ENCODE results near the gene CDH4.
A peak's percentile ranks its signal among the peaks of the same experiment; 100 is the strongest.

Gene CDH4

DNA sequence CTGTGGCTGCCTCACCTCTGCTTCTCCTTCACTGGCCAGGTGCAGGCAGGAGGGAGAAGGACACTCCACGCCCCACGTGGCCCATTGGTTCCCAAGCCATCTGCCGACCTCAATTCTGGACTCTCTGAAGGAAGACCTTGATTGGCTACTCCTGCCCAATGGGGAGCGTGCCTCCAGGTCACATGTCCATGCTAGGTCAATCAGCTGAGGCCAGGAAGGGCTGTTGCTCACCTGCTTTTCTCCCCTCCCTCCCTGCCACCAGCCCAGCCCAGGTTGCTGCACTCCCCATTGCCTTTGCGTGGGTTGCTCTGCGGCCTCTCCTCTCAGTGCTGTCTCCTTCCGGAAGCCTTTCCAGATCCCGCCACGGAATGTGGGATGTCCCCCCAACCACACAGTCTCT, 21.9 kb upstream of the CDH4 start:
- Histone ChIP-seq H3K4me1 (ENCODE audit: control insufficient read depth, insufficient read depth, low read length) (0 out of 2 replicates have a peak, but pooled peaks cover 3% of the 10 kb centered on the region), H3K27me3 (ENCODE audit: control insufficient read depth, insufficient read depth, low read length) (peaks cover 13% of the 10 kb centered on the region), H3K9ac (ENCODE audit: low read depth, low read length) (no peak overlapping the region), H3K4me3 (ENCODE audit: low read depth, low read length) (no peak overlapping the region), H3K27ac (ENCODE audit: low read depth, low read length) (no peak overlapping the region), H3K9me3 (ENCODE audit: control insufficient read depth, insufficient read depth, low read length) (peaks cover 5% of the 10 kb centered on the region; the same call in 1 of the 2 replicates), H3K36me3 (ENCODE audit: control insufficient read depth, insufficient read depth, low read length) (no peaks in the 10 kb centered on the region)

DNA sequence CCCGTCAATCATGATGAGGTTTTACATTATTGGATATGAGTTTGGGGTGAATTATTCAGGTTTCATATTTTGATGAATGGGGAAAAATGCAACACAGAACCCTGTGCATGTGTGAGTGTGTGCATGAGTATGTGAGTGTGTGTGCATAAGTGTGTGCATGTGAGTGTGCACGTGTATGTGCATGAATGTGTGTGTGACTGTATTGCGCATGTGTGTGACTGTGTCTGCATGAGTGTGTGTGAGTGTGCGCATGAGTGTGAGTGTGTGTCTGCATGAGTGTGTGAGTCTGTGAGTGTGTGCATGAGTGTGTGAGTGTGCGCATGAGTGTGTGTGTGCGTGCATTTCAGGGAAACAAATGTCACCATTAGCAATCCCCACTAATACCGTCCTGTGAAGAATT, 18.5 kb upstream of the CDH4 start:
- H3K9ac ChIP-seq (ENCODE audit: low read depth, low read length) = no peak overlapping the region
- no peaks in the 10 kb centered on the region for H3K36me3 ChIP-seq (ENCODE audit: control insufficient read depth, insufficient read depth, low read length)
- H3K27ac ChIP-seq (ENCODE audit: low read depth, low read length) = no peak overlapping the region
- peaks cover 11% of the 10 kb centered on the region for H3K4me1 ChIP-seq (ENCODE audit: control insufficient read depth, insufficient read depth, low read length)
- H3K4me3 ChIP-seq (ENCODE audit: low read depth, low read length) = no peak overlapping the region
- peaks cover 15% of the 10 kb centered on the region for H3K27me3 ChIP-seq (ENCODE audit: control insufficient read depth, insufficient read depth, low read length)
- peaks cover 5% of the 10 kb centered on the region; the same call in 1 of the 2 replicates for H3K9me3 ChIP-seq (ENCODE audit: control insufficient read depth, insufficient read depth, low read length)

- H3K9me3 ChIP-seq (ENCODE audit: control insufficient read depth, insufficient read depth, low read length) = peaks cover 5% of the 10 kb centered on the region; the same call in 1 of the 2 replicates
- H3K27me3 ChIP-seq (ENCODE audit: control insufficient read depth, insufficient read depth, low read length) = peaks cover 20% of the 10 kb centered on the region
- H3K4me3 ChIP-seq (ENCODE audit: low read depth, low read length) = no peak overlapping the region
- H3K36me3 ChIP-seq (ENCODE audit: control insufficient read depth, insufficient read depth, low read length) = no peaks in the 10 kb centered on the region
- no peak overlapping the region for H3K9ac ChIP-seq (ENCODE audit: low read depth, low read length)
- peaks cover 8% of the 10 kb centered on the region for H3K4me1 ChIP-seq (ENCODE audit: control insufficient read depth, insufficient read depth, low read length)
- H3K27ac ChIP-seq (ENCODE audit: low read depth, low read length) = no peak overlapping the region
These were observed 17.7 kb upstream of the CDH4 start for GRCh38 chr20:61234224-61234890.

DNA sequence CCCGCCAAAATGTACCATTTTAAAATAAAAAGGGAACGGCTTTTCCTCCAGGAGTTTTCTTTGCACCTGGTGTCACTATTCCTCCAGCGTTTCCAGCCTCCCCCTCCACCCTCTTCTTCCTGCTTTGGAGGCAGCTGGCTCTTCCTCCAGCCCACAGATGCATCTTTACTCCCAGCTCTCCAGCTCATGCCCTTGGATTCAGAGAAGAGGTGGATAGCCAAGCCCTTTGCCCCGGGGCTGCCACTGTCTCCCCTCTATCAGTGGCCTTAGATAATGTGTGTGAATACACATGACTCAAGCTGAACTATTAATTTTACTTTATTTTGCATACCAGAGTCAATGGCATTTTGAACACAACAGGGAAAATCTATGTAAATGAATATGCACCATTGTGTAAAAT, 15.3 kb upstream of the CDH4 start:
- Histone ChIP-seq H3K27ac (ENCODE audit: low read depth, low read length) (no peak overlapping the region), H3K27me3 (ENCODE audit: control insufficient read depth, insufficient read depth, low read length) (peaks cover 41% of the 10 kb centered on the region), H3K9me3 (ENCODE audit: control insufficient read depth, insufficient read depth, low read length) (peaks cover 15% of the 10 kb centered on the region; the same call in 1 of the 2 replicates), H3K4me3 (ENCODE audit: low read depth, low read length) (no peak overlapping the region; the same call in 1 of the 2 replicates), H3K4me1 (ENCODE audit: control insufficient read depth, insufficient read depth, low read length) (peaks cover 8% of the 10 kb centered on the region), H3K36me3 (ENCODE audit: control insufficient read depth, insufficient read depth, low read length) (no peaks in the 10 kb centered on the region), H3K9ac (ENCODE audit: low read depth, low read length) (no peak overlapping the region)

- Histone ChIP-seq H3K27ac (ENCODE audit: low read depth, low read length) (no peak overlapping the region), H3K36me3 (ENCODE audit: control insufficient read depth, insufficient read depth, low read length) (no peaks in the 10 kb centered on the region), H3K27me3 (ENCODE audit: control insufficient read depth, insufficient read depth, low read length) (peaks cover 54% of the 10 kb centered on the region), H3K9ac (ENCODE audit: low read depth, low read length) (no peak overlapping the region), H3K4me3 (ENCODE audit: low read depth, low read length) (no peak overlapping the region), H3K4me1 (ENCODE audit: control insufficient read depth, insufficient read depth, low read length) (peaks cover 8% of the 10 kb centered on the region), H3K9me3 (ENCODE audit: control insufficient read depth, insufficient read depth, low read length) (peaks cover 12% of the 10 kb centered on the region; the same call in 1 of the 2 replicates)
These were observed 13.2 kb upstream of the CDH4 start for GRCh38 chr20:61238813-61239212.

DNA sequence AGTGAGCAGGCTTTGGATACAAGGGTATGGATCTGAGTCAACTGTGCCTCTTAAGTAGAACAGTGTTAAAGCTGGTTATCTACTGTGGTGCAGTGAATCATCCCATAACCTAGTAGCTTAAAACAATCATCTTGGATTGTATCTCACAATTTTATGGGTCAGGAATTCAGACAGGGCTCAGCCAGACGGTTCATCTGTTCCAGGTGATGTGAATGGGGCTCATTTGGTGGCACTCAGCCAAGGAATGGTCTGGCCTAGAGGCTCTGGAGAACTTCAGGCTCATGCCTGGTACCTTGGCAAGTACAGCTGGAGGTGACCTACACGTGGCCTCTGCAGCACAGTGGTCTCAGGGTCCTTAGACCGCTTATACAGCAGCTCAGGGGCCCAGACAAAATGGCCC, 11.2 kb upstream of the CDH4 start:
- Histone ChIP-seq H3K36me3 (ENCODE audit: control insufficient read depth, insufficient read depth, low read length) (no peaks in the 10 kb centered on the region), H3K9ac (ENCODE audit: low read depth, low read length) (no peak overlapping the region), H3K9me3 (ENCODE audit: control insufficient read depth, insufficient read depth, low read length) (peaks cover 12% of the 10 kb centered on the region; the same call in 1 of the 2 replicates), H3K27ac (ENCODE audit: low read depth, low read length) (no peak overlapping the region), H3K4me1 (ENCODE audit: control insufficient read depth, insufficient read depth, low read length) (peaks cover 8% of the 10 kb centered on the region), H3K27me3 (ENCODE audit: control insufficient read depth, insufficient read depth, low read length) (peaks cover 68% of the 10 kb centered on the region), H3K4me3 (ENCODE audit: low read depth, low read length) (no peak overlapping the region)

GRCh38 chr20:61244213-61244612, 7.8 kb upstream of the CDH4 start:
- Histone ChIP-seq H3K4me1 (ENCODE audit: control insufficient read depth, insufficient read depth, low read length) (no peaks in the 10 kb centered on the region), H3K9me3 (ENCODE audit: control insufficient read depth, insufficient read depth, low read length) (peaks cover 12% of the 10 kb centered on the region; the same call in 1 of the 2 replicates), H3K9ac (ENCODE audit: low read depth, low read length) (no peak overlapping the region), H3K4me3 (ENCODE audit: low read depth, low read length) (no peak overlapping the region), H3K27ac (ENCODE audit: low read depth, low read length) (no peak overlapping the region), H3K36me3 (ENCODE audit: control insufficient read depth, insufficient read depth, low read length) (no peaks in the 10 kb centered on the region), H3K27me3 (ENCODE audit: control insufficient read depth, insufficient read depth, low read length) (peaks cover 92% of the 10 kb centered on the region)

DNA sequence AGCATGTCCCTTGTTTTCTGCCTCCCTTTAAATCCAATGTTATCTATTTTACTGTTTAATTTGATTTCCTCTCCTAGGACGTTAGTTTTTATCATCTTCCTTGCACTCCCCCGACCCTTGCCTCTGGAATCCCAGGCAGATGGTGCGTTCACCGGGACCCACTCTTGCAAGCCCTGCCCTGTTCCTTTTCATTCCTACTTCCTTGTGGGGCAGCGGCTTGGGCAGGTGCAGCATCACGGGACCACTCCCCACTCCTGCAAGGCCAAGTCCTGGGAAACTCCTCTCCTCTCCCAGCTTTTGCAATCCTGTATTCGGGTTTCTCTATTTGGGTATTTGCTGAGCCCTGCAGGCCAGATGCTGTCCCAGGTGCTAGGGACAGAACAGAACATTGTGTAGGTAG, 5.8 kb upstream of the CDH4 start:
- Histone ChIP-seq H3K27me3 (ENCODE audit: control insufficient read depth, insufficient read depth, low read length) (peaks cover 94% of the 10 kb centered on the region), H3K27ac (ENCODE audit: low read depth, low read length) (no peak overlapping the region), H3K9ac (ENCODE audit: low read depth, low read length) (no peak overlapping the region), H3K4me1 (ENCODE audit: control insufficient read depth, insufficient read depth, low read length) (peaks cover 9% of the 10 kb centered on the region; the same call in 1 of the 2 replicates), H3K4me3 (ENCODE audit: low read depth, low read length) (no peak overlapping the region), H3K36me3 (ENCODE audit: control insufficient read depth, insufficient read depth, low read length) (no peaks in the 10 kb centered on the region), H3K9me3 (ENCODE audit: control insufficient read depth, insufficient read depth, low read length) (peaks cover 2% of the 10 kb centered on the region; the same call in 1 of the 2 replicates)

DNA sequence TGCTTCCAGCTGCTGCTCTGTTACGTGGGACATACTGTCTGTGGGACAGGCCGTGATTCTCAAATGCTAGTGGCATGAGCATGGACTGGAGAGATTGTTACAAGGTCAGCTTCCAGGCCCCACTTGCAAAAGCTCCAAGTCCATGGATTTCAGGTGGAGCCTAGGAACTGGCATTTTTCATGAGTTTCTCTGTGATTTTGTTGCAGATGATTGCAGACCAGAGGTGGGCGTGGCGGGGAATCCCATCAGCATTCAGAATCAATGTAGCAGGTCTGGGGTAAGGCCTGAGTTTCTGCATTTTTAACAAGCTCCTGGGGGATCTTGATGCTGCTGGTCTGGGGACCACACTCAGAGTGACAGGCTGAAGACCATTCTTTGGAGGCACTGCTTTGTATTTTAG, 2.4 kb upstream of the CDH4 start:
- H3K9ac ChIP-seq (ENCODE audit: low read depth, low read length) = no peak overlapping the region
- H3K27me3 ChIP-seq (ENCODE audit: control insufficient read depth, insufficient read depth, low read length) = peaks cover 95% of the 10 kb centered on the region
- H3K4me3 ChIP-seq (ENCODE audit: low read depth, low read length) = no peak overlapping the region
- no peaks in the 10 kb centered on the region for H3K9me3 ChIP-seq (ENCODE audit: control insufficient read depth, insufficient read depth, low read length)
- no peak overlapping the region for H3K27ac ChIP-seq (ENCODE audit: low read depth, low read length)
- H3K4me1 ChIP-seq (ENCODE audit: control insufficient read depth, insufficient read depth, low read length) = peaks cover 17% of the 10 kb centered on the region
- no peaks in the 10 kb centered on the region for H3K36me3 ChIP-seq (ENCODE audit: control insufficient read depth, insufficient read depth, low read length)

- Histone ChIP-seq H3K4me3 (ENCODE audit: low read depth, low read length) (peak overlapping the region; percentile 68), H3K4me1 (ENCODE audit: control insufficient read depth, insufficient read depth, low read length) (peaks cover 19% of the 10 kb centered on the region), H3K27ac (ENCODE audit: low read depth, low read length) (no peak overlapping the region), H3K9ac (ENCODE audit: low read depth, low read length) (no peak overlapping the region), H3K27me3 (ENCODE audit: control insufficient read depth, insufficient read depth, low read length) (peaks cover 88% of the 10 kb centered on the region), H3K9me3 (ENCODE audit: control insufficient read depth, insufficient read depth, low read length) (no peaks in the 10 kb centered on the region), H3K36me3 (ENCODE audit: control insufficient read depth, insufficient read depth, low read length) (no peaks in the 10 kb centered on the region)
These were observed 671 bp downstream of the CDH4 start for GRCh38 chr20:61252601-61253263.

GRCh38 chr20:61253264-61253639, 1.2 kb downstream of the CDH4 start:
- Histone ChIP-seq H3K27ac (ENCODE audit: low read depth, low read length) (no peak overlapping the region), H3K36me3 (ENCODE audit: control insufficient read depth, insufficient read depth, low read length) (no peaks in the 10 kb centered on the region), H3K9me3 (ENCODE audit: control insufficient read depth, insufficient read depth, low read length) (no peaks in the 10 kb centered on the region), H3K4me1 (ENCODE audit: control insufficient read depth, insufficient read depth, low read length) (peaks cover 19% of the 10 kb centered on the region), H3K4me3 (ENCODE audit: low read depth, low read length) (peak overlapping the region; percentile 68), H3K9ac (ENCODE audit: low read depth, low read length) (no peak overlapping the region), H3K27me3 (ENCODE audit: control insufficient read depth, insufficient read depth, low read length) (peaks cover 83% of the 10 kb centered on the region)
